Mucosa of rectum (tissue), 2 donors: ENCODE results near the gene HMCN1.

Experiments
- H3K27ac ChIP-seq, 2 donors: one replicate each; pipeline ENCODE4 v1.7.0; 2013; ENCODE audit warnings: inconsistent platforms in 2 of 2, low read depth in 2 of 2, low read length in 2 of 2
- H3K27me3 ChIP-seq, 2 donors: one replicate each; pipeline ENCODE4 v1.7.0; 2013; ENCODE audit warnings: low read length in 2 of 2; ENCODE audit not compliant: control insufficient read depth in 2 of 2, insufficient read depth in 2 of 2
- H3K36me3 ChIP-seq, 2 donors: one replicate each; pipeline ENCODE4 v1.7.0; 2013; ENCODE audit warnings: low read length in 2 of 2; ENCODE audit not compliant: control insufficient read depth in 2 of 2, insufficient read depth in 2 of 2
- H3K4me1 ChIP-seq, 2 donors: one replicate each; pipeline ENCODE4 v1.7.0; 2013; ENCODE audit warnings: low read length in 2 of 2, mild to moderate bottlenecking in 1 of 2; ENCODE audit not compliant: control insufficient read depth in 2 of 2, insufficient read depth in 2 of 2
- H3K4me3 ChIP-seq, 2 donors: one replicate each; pipeline ENCODE4 v1.7.0; 2013; ENCODE audit warnings: low read length in 2 of 2
- H3K9ac ChIP-seq, 2 donors: one replicate each; pipeline ENCODE4 v1.7.0; 2013; ENCODE audit warnings: low read length in 2 of 2, low read depth in 1 of 2, mild to moderate bottlenecking in 1 of 2
- H3K9me3 ChIP-seq, 2 donors: one replicate each; pipeline ENCODE4 v1.7.0; 2013; ENCODE audit warnings: low read length in 2 of 2; ENCODE audit not compliant: control insufficient read depth in 2 of 2
- donor health status: healthy.
- donor health status: Normal muscosa, but diverticular disease.

The HMCN1 gene

GRCh38 chr1:185816460-185816859 lies 82.3 kb downstream of the HMCN1 start:
- no peaks in the 10 kb centered on the region for H3K4me1 ChIP-seq
- H3K27me3 ChIP-seq: no peaks in the 10 kb centered on the region
- no peak overlapping the region for H3K27ac ChIP-seq
- no peaks in the 10 kb centered on the region for H3K9me3 ChIP-seq
- H3K9ac ChIP-seq: no peak overlapping the region
- no peak overlapping the region for H3K4me3 ChIP-seq
- no peaks in the 10 kb centered on the region for H3K36me3 ChIP-seq

- H3K9ac ChIP-seq: no peak overlapping the region
Measured at GRCh38 chr1:185819798-185820197, 85.6 kb downstream of the HMCN1 start.

GRCh38 chr1:185821612-185822385 lies 87.6 kb downstream of the HMCN1 start:
- H3K4me1 ChIP-seq: no peaks in the 10 kb centered on the region
- no peaks in the 10 kb centered on the region for H3K27me3 ChIP-seq
- H3K9ac ChIP-seq: no peak overlapping the region
- no peak overlapping the region for H3K27ac ChIP-seq
- no peaks in the 10 kb centered on the region for H3K36me3 ChIP-seq
- H3K4me3 ChIP-seq: no peak overlapping the region
- H3K9me3 ChIP-seq: no peaks in the 10 kb centered on the region

More at GRCh38 chr1:185819798-185820197, 85.6 kb downstream of the HMCN1 start:
- H3K36me3 ChIP-seq: no peaks in the 10 kb centered on the region
- H3K27me3 ChIP-seq: no peaks in the 10 kb centered on the region
- H3K4me3 ChIP-seq: no peak overlapping the region
- no peaks in the 10 kb centered on the region for H3K9me3 ChIP-seq
- H3K27ac ChIP-seq: no peak overlapping the region
- H3K4me1 ChIP-seq: no peaks in the 10 kb centered on the region

GRCh38 chr1:185823467-185823866 lies 89.3 kb downstream of the HMCN1 start:
- Histone ChIP-seq H3K9ac (no peak overlapping the region), H3K27me3 (no peaks in the 10 kb centered on the region), H3K36me3 (no peaks in the 10 kb centered on the region), H3K4me1 (no peaks in the 10 kb centered on the region), H3K9me3 (no peaks in the 10 kb centered on the region), H3K27ac (no peak overlapping the region), H3K4me3 (no peak overlapping the region)

- H3K9ac ChIP-seq: no peak overlapping the region
- no peaks in the 10 kb centered on the region for H3K9me3 ChIP-seq
- H3K27me3 ChIP-seq: no peaks in the 10 kb centered on the region
- no peak overlapping the region for H3K4me3 ChIP-seq
- no peaks in the 10 kb centered on the region for H3K4me1 ChIP-seq
- H3K27ac ChIP-seq: no peak overlapping the region
- H3K36me3 ChIP-seq: no peaks in the 10 kb centered on the region
Measured at GRCh38 chr1:185824106-185824505, 89.9 kb downstream of the HMCN1 start.

- no peak overlapping the region for H3K4me3 ChIP-seq
- H3K9ac ChIP-seq: no peak overlapping the region
- H3K9me3 ChIP-seq: no peaks in the 10 kb centered on the region
- H3K27ac ChIP-seq: no peak overlapping the region
- no peaks in the 10 kb centered on the region for H3K27me3 ChIP-seq
- H3K36me3 ChIP-seq: no peaks in the 10 kb centered on the region
- H3K4me1 ChIP-seq: no peaks in the 10 kb centered on the region
Measured at GRCh38 chr1:185825556-185825955, 91.4 kb downstream of the HMCN1 start.

GRCh38 chr1:185834371-185834905 lies 100.2 kb downstream of the HMCN1 start:
- Histone ChIP-seq H3K4me1 (no peaks in the 10 kb centered on the region), H3K4me3 (no peak overlapping the region), H3K9me3 (no peaks in the 10 kb centered on the region)

GRCh38 chr1:185835191-185835590 lies 101.0 kb downstream of the HMCN1 start:
- Histone ChIP-seq H3K27me3 (no peaks in the 10 kb centered on the region), H3K27ac (no peak overlapping the region), H3K9ac (no peak overlapping the region), H3K36me3 (no peaks in the 10 kb centered on the region), H3K4me3 (no peak overlapping the region), H3K4me1 (no peaks in the 10 kb centered on the region), H3K9me3 (no peaks in the 10 kb centered on the region)

More at GRCh38 chr1:185834371-185834905, 100.2 kb downstream of the HMCN1 start:
- Histone ChIP-seq H3K27me3 (no peaks in the 10 kb centered on the region), H3K27ac (no peak overlapping the region), H3K36me3 (no peaks in the 10 kb centered on the region), H3K9ac (no peak overlapping the region)

GRCh38 chr1:185837711-185838110 lies 103.5 kb downstream of the HMCN1 start:
- Histone ChIP-seq H3K27me3 (no peaks in the 10 kb centered on the region), H3K9ac (no peak overlapping the region), H3K4me1 (no peaks in the 10 kb centered on the region), H3K27ac (no peak overlapping the region), H3K4me3 (no peak overlapping the region), H3K9me3 (no peaks in the 10 kb centered on the region), H3K36me3 (no peaks in the 10 kb centered on the region)

GRCh38 chr1:185838111-185838510 lies 103.9 kb downstream of the HMCN1 start:
- no peak overlapping the region for H3K9ac ChIP-seq
- no peak overlapping the region for H3K4me3 ChIP-seq
- H3K27me3 ChIP-seq: no peaks in the 10 kb centered on the region
- H3K4me1 ChIP-seq: no peaks in the 10 kb centered on the region
- no peak overlapping the region for H3K27ac ChIP-seq
- H3K9me3 ChIP-seq: no peaks in the 10 kb centered on the region
- no peaks in the 10 kb centered on the region for H3K36me3 ChIP-seq
